A549 treated with ZK216348 at 1 μM for 4 hours (cell line): ENCODE measurements around the gene ANKFN1. TPM values are rescaled to one million over a fixed set of nuclear protein-coding genes. Genes with fewer than 3 reads are reported as not detected.

Experiments used
- total RNA-seq: library from RNA; stranded (reverse); fragments of 200-300 nt; extraction: Qiagen RNA extraction; gene quantifications from 5 replicates; pipeline ENCODE4 v1.2.3, GENCODE V29; 2022; ENCODE audit warnings: low read depth

ANKFN1 gene
- not detected in 5 replicates for total RNA-seq

GRCh38 chr17:56152874-56153602 is at the start of gene ANKFN1:
Gene ANKFN1 (plus strand): TSS chr17:56153475. CDS start chr17:56212668, 59,193 bp downstream.

